Liver (tissue), 9 donors: ENCODE measurements around the gene TEX29. TPM values are rescaled to one million over a fixed set of nuclear protein-coding genes. Genes with fewer than 3 reads are reported as not detected.

Experiments used
- DNase-seq: peaks from one replicate; pipeline ENCODE4 v3.0.0-alpha.2; 2017; ENCODE audit warnings: low spot score
- H3K27ac ChIP-seq, 2 donors: one replicate each; pipeline ENCODE4 v1.7.0; 2013; ENCODE audit warnings: inconsistent platforms in 2 of 2, low read length in 2 of 2, control low read depth in 1 of 2, low read depth in 1 of 2, mild to moderate bottlenecking in 1 of 2
- H3K27me3 ChIP-seq, 4 donors: one replicate each; pipeline versions ENCODE4 v1.6.1 to v1.7.0; 2013; ENCODE audit warnings: low read length in 3 of 4, inconsistent platforms in 1 of 4, mild to moderate bottlenecking in 1 of 4, moderate library complexity in 1 of 4; ENCODE audit not compliant: control insufficient read depth in 4 of 4, insufficient read depth in 4 of 4
- H3K36me3 ChIP-seq, 4 donors: one replicate each; pipeline versions ENCODE4 v1.6.1 to v1.7.0; 2013; ENCODE audit warnings: low read length in 3 of 4, mild to moderate bottlenecking in 3 of 4, low read depth in 1 of 4, moderate library complexity in 1 of 4; ENCODE audit not compliant: control insufficient read depth in 4 of 4, insufficient read depth in 3 of 4
- H3K4me1 ChIP-seq, 4 donors: one replicate each; pipeline versions ENCODE4 v1.6.1 to v1.7.0; 2013; ENCODE audit warnings: low read length in 3 of 4, mild to moderate bottlenecking in 3 of 4, moderate library complexity in 1 of 4; ENCODE audit not compliant: control insufficient read depth in 4 of 4, insufficient read depth in 4 of 4
- H3K4me3 ChIP-seq, 3 donors: one replicate each; pipeline versions ENCODE4 v1.6.1 to v1.7.0; 2013; ENCODE audit warnings: low read length in 3 of 3, control low read depth in 1 of 3, low read depth in 1 of 3, mild to moderate bottlenecking in 1 of 3
- H3K9ac ChIP-seq, 2 donors: one replicate each; pipeline ENCODE4 v1.7.0; 2013; ENCODE audit warnings: low read length in 2 of 2, mild to moderate bottlenecking in 2 of 2, moderate library complexity in 2 of 2, control low read depth in 1 of 2, low read depth in 1 of 2
- H3K9me3 ChIP-seq, 4 donors: one replicate each; pipeline versions ENCODE4 v1.6.1 to v1.7.0; 2013; ENCODE audit warnings: low read length in 3 of 4; ENCODE audit not compliant: control insufficient read depth in 4 of 4
- ATF3 ChIP-seq: IDR thresholded peaks from 2 replicates; pipeline ENCODE4 v1.6.1; 2016; ENCODE audit warnings: antibody characterized with exemption
- EGR1 ChIP-seq, 2 donors: IDR thresholded peaks; 2 replicates each; pipeline ENCODE4 v1.6.1; 2016 to 2018; ENCODE audit warnings: antibody characterized with exemption in 2 of 2, low read depth in 2 of 2
- FOXA1 ChIP-seq: IDR thresholded peaks from 2 replicates; pipeline ENCODE4 v1.6.1; 2016; ENCODE audit warnings: antibody characterized with exemption
- FOXA2 ChIP-seq: IDR thresholded peaks from 2 replicates; pipeline ENCODE4 v1.6.1; 2016; ENCODE audit warnings: antibody characterized with exemption
- GABPA ChIP-seq, 2 donors: IDR thresholded peaks in 1 of 2; conservative IDR thresholded peaks in 1 of 2; 2 replicates each; pipeline ENCODE4 v1.6.1; 2016; ENCODE audit warnings: antibody characterized with exemption in 2 of 2, mild to moderate bottlenecking in 1 of 2, moderate library complexity in 1 of 2
- HNF4A ChIP-seq, 2 donors: conservative IDR thresholded peaks; 2 replicates each; pipeline ENCODE4 v1.6.1; 2016; ENCODE audit warnings: antibody characterized with exemption in 2 of 2, mild to moderate bottlenecking in 2 of 2
- HNF4G ChIP-seq: IDR thresholded peaks from 2 replicates; pipeline ENCODE4 v1.6.1; 2016; ENCODE audit warnings: antibody characterized with exemption
- JUND ChIP-seq, 2 donors: IDR thresholded peaks; 2 replicates each; pipeline ENCODE4 v1.6.1; 2016; ENCODE audit warnings: antibody characterized with exemption in 2 of 2
- MAX ChIP-seq: IDR thresholded peaks from 2 replicates; pipeline ENCODE4 v1.6.1; 2016; ENCODE audit warnings: antibody characterized with exemption
- NR2F2 ChIP-seq: IDR thresholded peaks from 2 replicates; pipeline ENCODE4 v1.6.1; 2016; ENCODE audit warnings: antibody characterized with exemption
- RAD21 ChIP-seq, 2 donors: IDR thresholded peaks; 2 replicates each; pipeline ENCODE4 v1.6.1; 2016; ENCODE audit warnings: antibody characterized with exemption in 2 of 2, mild to moderate bottlenecking in 2 of 2
- RXRA ChIP-seq, 2 donors: IDR thresholded peaks; 2 replicates each; pipeline ENCODE4 v1.6.1; 2017 to 2018; ENCODE audit warnings: antibody characterized with exemption in 2 of 2, mild to moderate bottlenecking in 1 of 2
- SP1 ChIP-seq: IDR thresholded peaks from 2 replicates; pipeline ENCODE4 v1.6.1; 2018; ENCODE audit warnings: antibody characterized with exemption, mild to moderate bottlenecking
- TAF1 ChIP-seq: conservative IDR thresholded peaks from 2 replicates; pipeline ENCODE4 v1.6.1; 2016; ENCODE audit warnings: antibody characterized with exemption, mild to moderate bottlenecking
- YY1 ChIP-seq: IDR thresholded peaks from 2 replicates; pipeline ENCODE4 v1.6.1; 2016; ENCODE audit warnings: antibody characterized with exemption, mild to moderate bottlenecking
- WGBS: extraction: QIAGEN DNeasy Blood & Tissue Kit; methylation state at CpG from one replicate; pipeline ENCODE4 v1.1.7; 2013; 5-methylcytosine and 5-hydroxymethylcytosine counted together
- polyA plus RNA-seq, 2 donors: library from polyadenylated mRNA; stranded (reverse) in 1 of 2; unstranded in 1 of 2; fragments of 200-250 nt in 1 of 2; fragments of >200 nt in 1 of 2; fragmentation: Nextera tagmentation in 1 of 2; extraction: Ambion mirVana in 1 of 2; gene quantifications; one replicate each; pipeline versions ENCODE4 v1.2.1 to v1.2.3, GENCODE V29; 2013 to 2015
- total RNA-seq, 2 donors: library from RNA; depleted of rRNA; stranded (reverse); fragments of >200 nt; gene quantifications; one replicate each; pipeline ENCODE4 v1.2.3, GENCODE V29; 2014
- TF ChIP-seq, protein P1 (sequence below): IDR thresholded peaks from 2 replicates; pipeline ENCODE4 v1.6.1; 2016; ENCODE audit warnings: antibody characterized with exemption, mild to moderate bottlenecking
- TF ChIP-seq, protein P2 (sequence below): IDR thresholded peaks from 2 replicates; pipeline ENCODE4 v1.6.1; 2016; ENCODE audit warnings: antibody characterized with exemption
- TF ChIP-seq, protein P3 (sequence below): fragments of 150-350 bp; IDR thresholded peaks from 2 replicates; pipeline ENCODE4 v1.5.1; 2017; ENCODE audit warnings: improper control_type of control experiment, low read depth, low read length; ENCODE audit not compliant: missing input control
- donor health status: healthy.
- donor health status: healthy.
- donor health status: healthy.
- donor health status: healthy.
- donor health status: healthy.

Gene TEX29
- total and polyA plus RNA-seq, 4 donors, result 0.17 TPM; not detected in 3

DNA sequence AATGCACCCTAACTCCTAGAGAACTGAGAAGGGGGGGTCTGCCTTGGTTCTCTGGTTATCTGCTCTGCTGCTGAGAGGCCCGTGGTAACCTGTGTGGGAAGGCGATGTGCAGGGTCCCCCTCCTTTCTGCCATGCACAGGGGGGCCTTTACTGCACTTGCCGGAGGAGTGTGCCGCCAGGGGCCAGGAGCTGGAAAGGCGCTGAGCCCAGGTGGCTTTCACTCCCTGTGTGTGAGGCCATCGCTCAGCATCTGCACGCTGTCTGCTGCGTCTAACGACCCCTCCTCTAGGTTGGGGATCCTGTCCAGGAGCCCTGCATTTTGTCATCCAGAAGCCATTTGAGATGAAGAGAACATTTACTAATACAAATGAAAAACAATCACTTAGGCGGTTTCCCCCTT lies 37.0 kb upstream of the TEX29 start:
- DNase-seq, result no peak
- peaks cover 19 to 65% (median 50%) of the 10 kb centered on the region in 4 donors for H3K36me3 ChIP-seq
- H3K4me1 ChIP-seq, result peaks cover 0 to 11% (median 3%) of the 10 kb centered on the region in 4 donors
- no peak overlapping the region for H3K4me3 ChIP-seq
- no peaks in the 10 kb centered on the region for H3K9me3 ChIP-seq
- no peak for TF ChIP-seq FOXA2
- no peak for TF ChIP-seq HNF4G
- TF ChIP-seq NR2F2, result no peak
- TF ChIP-seq RAD21 (IDR thresholded peaks at IDR 0.05), result no peak
- TF ChIP-seq ATF3, result no peak
- TF ChIP-seq, protein P1, sequence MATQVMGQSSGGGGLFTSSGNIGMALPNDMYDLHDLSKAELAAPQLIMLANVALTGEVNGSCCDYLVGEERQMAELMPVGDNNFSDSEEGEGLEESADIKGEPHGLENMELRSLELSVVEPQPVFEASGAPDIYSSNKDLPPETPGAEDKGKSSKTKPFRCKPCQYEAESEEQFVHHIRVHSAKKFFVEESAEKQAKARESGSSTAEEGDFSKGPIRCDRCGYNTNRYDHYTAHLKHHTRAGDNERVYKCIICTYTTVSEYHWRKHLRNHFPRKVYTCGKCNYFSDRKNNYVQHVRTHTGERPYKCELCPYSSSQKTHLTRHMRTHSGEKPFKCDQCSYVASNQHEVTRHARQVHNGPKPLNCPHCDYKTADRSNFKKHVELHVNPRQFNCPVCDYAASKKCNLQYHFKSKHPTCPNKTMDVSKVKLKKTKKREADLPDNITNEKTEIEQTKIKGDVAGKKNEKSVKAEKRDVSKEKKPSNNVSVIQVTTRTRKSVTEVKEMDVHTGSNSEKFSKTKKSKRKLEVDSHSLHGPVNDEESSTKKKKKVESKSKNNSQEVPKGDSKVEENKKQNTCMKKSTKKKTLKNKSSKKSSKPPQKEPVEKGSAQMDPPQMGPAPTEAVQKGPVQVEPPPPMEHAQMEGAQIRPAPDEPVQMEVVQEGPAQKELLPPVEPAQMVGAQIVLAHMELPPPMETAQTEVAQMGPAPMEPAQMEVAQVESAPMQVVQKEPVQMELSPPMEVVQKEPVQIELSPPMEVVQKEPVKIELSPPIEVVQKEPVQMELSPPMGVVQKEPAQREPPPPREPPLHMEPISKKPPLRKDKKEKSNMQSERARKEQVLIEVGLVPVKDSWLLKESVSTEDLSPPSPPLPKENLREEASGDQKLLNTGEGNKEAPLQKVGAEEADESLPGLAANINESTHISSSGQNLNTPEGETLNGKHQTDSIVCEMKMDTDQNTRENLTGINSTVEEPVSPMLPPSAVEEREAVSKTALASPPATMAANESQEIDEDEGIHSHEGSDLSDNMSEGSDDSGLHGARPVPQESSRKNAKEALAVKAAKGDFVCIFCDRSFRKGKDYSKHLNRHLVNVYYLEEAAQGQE, result no peak
- TF ChIP-seq RXRA (IDR thresholded peaks at IDR 0.05), result no peak
- no peak for TF ChIP-seq MAX
- TF ChIP-seq, protein P2, sequence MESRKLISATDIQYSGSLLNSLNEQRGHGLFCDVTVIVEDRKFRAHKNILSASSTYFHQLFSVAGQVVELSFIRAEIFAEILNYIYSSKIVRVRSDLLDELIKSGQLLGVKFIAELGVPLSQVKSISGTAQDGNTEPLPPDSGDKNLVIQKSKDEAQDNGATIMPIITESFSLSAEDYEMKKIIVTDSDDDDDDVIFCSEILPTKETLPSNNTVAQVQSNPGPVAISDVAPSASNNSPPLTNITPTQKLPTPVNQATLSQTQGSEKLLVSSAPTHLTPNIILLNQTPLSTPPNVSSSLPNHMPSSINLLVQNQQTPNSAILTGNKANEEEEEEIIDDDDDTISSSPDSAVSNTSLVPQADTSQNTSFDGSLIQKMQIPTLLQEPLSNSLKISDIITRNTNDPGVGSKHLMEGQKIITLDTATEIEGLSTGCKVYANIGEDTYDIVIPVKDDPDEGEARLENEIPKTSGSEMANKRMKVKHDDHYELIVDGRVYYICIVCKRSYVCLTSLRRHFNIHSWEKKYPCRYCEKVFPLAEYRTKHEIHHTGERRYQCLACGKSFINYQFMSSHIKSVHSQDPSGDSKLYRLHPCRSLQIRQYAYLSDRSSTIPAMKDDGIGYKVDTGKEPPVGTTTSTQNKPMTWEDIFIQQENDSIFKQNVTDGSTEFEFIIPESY, result no peak
- no peak for TF ChIP-seq EGR1 (IDR thresholded peaks at IDR 0.05; ENCODE audit: low read depth in 2 of 2)
- no peak for TF ChIP-seq SP1
- TF ChIP-seq JUND (IDR thresholded peaks at IDR 0.05), result no peak
- TF ChIP-seq, protein P3, sequence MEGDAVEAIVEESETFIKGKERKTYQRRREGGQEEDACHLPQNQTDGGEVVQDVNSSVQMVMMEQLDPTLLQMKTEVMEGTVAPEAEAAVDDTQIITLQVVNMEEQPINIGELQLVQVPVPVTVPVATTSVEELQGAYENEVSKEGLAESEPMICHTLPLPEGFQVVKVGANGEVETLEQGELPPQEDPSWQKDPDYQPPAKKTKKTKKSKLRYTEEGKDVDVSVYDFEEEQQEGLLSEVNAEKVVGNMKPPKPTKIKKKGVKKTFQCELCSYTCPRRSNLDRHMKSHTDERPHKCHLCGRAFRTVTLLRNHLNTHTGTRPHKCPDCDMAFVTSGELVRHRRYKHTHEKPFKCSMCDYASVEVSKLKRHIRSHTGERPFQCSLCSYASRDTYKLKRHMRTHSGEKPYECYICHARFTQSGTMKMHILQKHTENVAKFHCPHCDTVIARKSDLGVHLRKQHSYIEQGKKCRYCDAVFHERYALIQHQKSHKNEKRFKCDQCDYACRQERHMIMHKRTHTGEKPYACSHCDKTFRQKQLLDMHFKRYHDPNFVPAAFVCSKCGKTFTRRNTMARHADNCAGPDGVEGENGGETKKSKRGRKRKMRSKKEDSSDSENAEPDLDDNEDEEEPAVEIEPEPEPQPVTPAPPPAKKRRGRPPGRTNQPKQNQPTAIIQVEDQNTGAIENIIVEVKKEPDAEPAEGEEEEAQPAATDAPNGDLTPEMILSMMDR, result no peak
- no peak for TF ChIP-seq FOXA1
- no peak for TF ChIP-seq TAF1
- TF ChIP-seq YY1, result no peak
- TF ChIP-seq GABPA (IDR thresholded peaks at IDR 0.05 in 1 of 2, conservative IDR thresholded peaks at IDR 0.05 in 1 of 2), result no peak
- no peak for TF ChIP-seq HNF4A (conservative IDR thresholded peaks at IDR 0.05)
- WGBS, result 96% methylated on average over 10 of the region's 10 CpGs
- no peak overlapping the region for H3K27ac ChIP-seq
- H3K27me3 ChIP-seq, result no peaks in the 10 kb centered on the region
- no peak overlapping the region for H3K9ac ChIP-seq
